ENCODE data around the gene PDCD2.

The PDCD2 gene

GRCh38 chr6:170555305-170555704 lies 29.1 kb downstream of the PDCD2 start:
- TF ChIP-seq ZFX (IDR thresholded peaks at IDR 0.05; ENCODE audit: borderline replicate concordance) (no peak), CTCF (IDR thresholded peaks at IDR 0.05) (no peak)
- H3K27ac ChIP-seq, result no peak overlapping the region

- peak overlapping the region; percentile 84 for H3K27ac ChIP-seq
- TF ChIP-seq CTCF (IDR thresholded peaks at IDR 0.05) (no peak), ZFX (IDR thresholded peaks at IDR 0.05; ENCODE audit: borderline replicate concordance) (no peak)
Measured at GRCh38 chr6:170554796-170555137, 29.7 kb downstream of the PDCD2 start.

GRCh38 chr6:170554013-170554795 lies 30.2 kb downstream of the PDCD2 start, which contains the start of gene TBP:
Gene TBP, plus strand, starts transcription at chr6:170554369. Its CDS starts 2,661 bp downstream, at chr6:170557030.
- peak within 1 kb of the TSS; percentile 84 for H3K27ac ChIP-seq
- TF ChIP-seq ZFX (IDR thresholded peaks at IDR 0.05; ENCODE audit: borderline replicate concordance) (no peak), CTCF (IDR thresholded peaks at IDR 0.05) (no peak)

GRCh38 chr6:170553534-170554012 lies 30.9 kb downstream of the PDCD2 start:
- H3K27ac ChIP-seq, result peak overlapping the region; percentile 84
- TF ChIP-seq CTCF (IDR thresholded peaks at IDR 0.05) (no peak), ZFX (IDR thresholded peaks at IDR 0.05; ENCODE audit: borderline replicate concordance) (no peak)

GRCh38 chr6:170552765-170553533 lies 31.5 kb downstream of the PDCD2 start, which contains the start of gene PSMB1:
Gene PSMB1, minus strand, starts transcription at chr6:170553307. Its CDS starts 65 bp downstream, at chr6:170553242.
- TF ChIP-seq CTCF (IDR thresholded peaks at IDR 0.05) (no peak), ZFX (IDR thresholded peaks at IDR 0.05; ENCODE audit: borderline replicate concordance) (no peak)
- H3K27ac ChIP-seq, result peak within 1 kb of the TSS; percentile 84

- TF ChIP-seq CTCF (IDR thresholded peaks at IDR 0.05), result no peak
- TF ChIP-seq ZFX (IDR thresholded peaks at IDR 0.05; ENCODE audit: borderline replicate concordance), result no peak
- no peak overlapping the region for H3K27ac ChIP-seq
Measured at GRCh38 chr6:170545405-170545804, 39.0 kb downstream of the PDCD2 start.
